Pancreas (tissue), 10 donors: ENCODE data around the gene SCRN1. TPM values are rescaled to one million over a fixed set of nuclear protein-coding genes. Genes with fewer than 3 reads are reported as not detected.

Source experiments
- ATAC-seq, 4 donors: fragments of 200-7000 bp; cut with Tn5 transposase; one replicate each; pipeline versions ENCODE4 v1.8.0 to v1.9.1; 2020; ENCODE audit warnings: mild to moderate bottlenecking in 4 of 4, moderate library complexity in 4 of 4
- DNase-seq, 6 donors: peaks; one replicate each; pipeline ENCODE4 v3.0.0-alpha.2; 2020
- FAIRE-seq: peaks from 2 replicates; lab custom pipeline; 2012; peaks lifted over from hg19 to GRCh38; lab: Jason Lieb, UNC
- H3K27ac ChIP-seq, 4 donors: fragments of 200-600 bp; sonication (generic); 1 replicate in 3 of 4; 2 replicates in 1 of 4; pipeline versions ENCODE4 v1.5.0 to v1.8.0; 2020
- H3K27me3 ChIP-seq, 4 donors: fragments of 200-600 bp; one replicate each; pipeline ENCODE4 v1.8.0; 2021
- H3K36me3 ChIP-seq, 3 donors: fragments of 200-600 bp; sonication (generic) in 1 of 3; one replicate each; pipeline versions ENCODE4 v1.5.0 to v1.8.0; 2020 to 2021
- H3K4me1 ChIP-seq, 3 donors: fragments of 200-600 bp; one replicate each; pipeline ENCODE4 v1.8.0; 2021
- H3K4me3 ChIP-seq, 4 donors: fragments of 200-600 bp; sonication (generic) in 2 of 4; one replicate each; pipeline versions ENCODE4 v1.5.0 to v1.8.0; 2020 to 2021
- H3K9me3 ChIP-seq, 4 donors: fragments of 200-600 bp; one replicate each; pipeline ENCODE4 v1.8.0; 2021
- CTCF ChIP-seq, 4 donors: fragments of 200-600 bp; sonication (generic) in 3 of 4; IDR thresholded peaks; one replicate each; pipeline versions ENCODE4 v1.5.0 to v1.8.0; 2021; ENCODE audit warnings: antibody characterized with exemption in 4 of 4
- WGBS, 2 donors: extraction: QIAGEN DNeasy Blood & Tissue Kit; methylation state at CpG; one replicate each; pipeline ENCODE4 v1.1.7; 2013; 5-methylcytosine and 5-hydroxymethylcytosine counted together
- intact Hi-C, 3 donors: fragments of 100-400 bp; cut with DNase I; formaldehyde crosslinking; loops; one replicate each; pipeline versions ENCODE4 v1.11.1 to v1.14.2; 2022
- polyA plus RNA-seq, 2 donors: library from polyadenylated mRNA; stranded (reverse); fragments of 200-250 nt; gene quantifications; one replicate each; pipeline ENCODE4 v1.2.3, GENCODE V29; 2013
- total RNA-seq, 6 donors: library from RNA; stranded (reverse); fragmentation: NEBNext Ultra II Directional in 4 of 6; extraction: Animal tissue kit (Norgen Biotek cat#: 25700) in 4 of 6; gene quantifications; one replicate each; pipeline versions ENCODE4 v1.2.1 to v1.2.4, GENCODE V29; 2021 to 2023
- donor health status: healthy with polysubstance abuse.
- donor health status: DM: no; HTN: no; CAD: no; lungs with moderate emphysema.
- donor health status: DM: no; HTN: no; CAD: no.
- donor health status: control.
- donor health status: control.
- donor health status: Bipolar disorder and iron deficiency.
- donor health status: DM: yes; HTN: yes; CAD: no.
- donor health status: DM: no; HTN: no; CAD: no.
- donor health status: DM: no; HTN: no; CAD: no.
- donor health status: DM: yes; HTN: yes; CAD: no.

The SCRN1 gene
- total and polyA plus RNA-seq, 8 donors: 7.7 to 48.0 (median 32.3) TPM

- 64 to 68% methylated on average over 4 of the region's 4 CpGs for WGBS, 2 donors
- H3K27ac ChIP-seq: no peak overlapping the region
- no peaks in the 10 kb centered on the region for H3K9me3 ChIP-seq
- H3K36me3 ChIP-seq: no peaks in the 10 kb centered on the region
- TF ChIP-seq CTCF (IDR thresholded peaks at IDR 0.05): no peak
- intact Hi-C loops: no loop called here
- H3K4me1 ChIP-seq: peaks cover 0 to 15% (median 8%) of the 10 kb centered on the region in 3 donors
- no peaks in the 10 kb centered on the region for H3K27me3 ChIP-seq
- no peak for ATAC-seq
- FAIRE-seq: no peak
- no peak overlapping the region for H3K4me3 ChIP-seq
- DNase-seq: no peak
Measured at GRCh38 chr7:29990931-29991330, 1.3 kb upstream of the SCRN1 start.

- peak; percentile 25 to 83 (median 54) for DNase-seq
- ATAC-seq: peak; percentile 60 to 71 (median 62)
- TF ChIP-seq CTCF (IDR thresholded peaks at IDR 0.05): no peak
- FAIRE-seq: no peak
- Histone ChIP-seq H3K4me1 (peaks cover 0 to 15% (median 8%) of the 10 kb centered on the region in 3 donors), H3K27me3 (no peaks in the 10 kb centered on the region), H3K36me3 (no peaks in the 10 kb centered on the region), H3K9me3 (no peaks in the 10 kb centered on the region), H3K4me3 (peak overlapping the region; percentile 69 to 96 (median 88)), H3K27ac (peak overlapping the region; percentile 87 to 97 (median 93))
- intact Hi-C loops: no loop called here
- WGBS, 2 donors: 7 to 11% methylated on average over 50 to 75 of the region's 75 CpGs
Measured at GRCh38 chr7:29988424-29989256, 961 bp downstream of the SCRN1 start.

- peak in 3 of 6 donors; percentile 7 to 32 (median 28) for DNase-seq
- WGBS, 2 donors: 53 to 55% methylated on average over 8 of the region's 8 CpGs
- Histone ChIP-seq H3K36me3 (no peaks in the 10 kb centered on the region), H3K9me3 (no peaks in the 10 kb centered on the region), H3K4me1 (peaks cover 0 to 15% (median 8%) of the 10 kb centered on the region in 3 donors), H3K27ac (peak overlapping the region; percentile 87 to 97 (median 93)), H3K4me3 (peak overlapping the region in 2 of 4 donors; percentile 94 to 96), H3K27me3 (no peaks in the 10 kb centered on the region)
- no peak for TF ChIP-seq CTCF (IDR thresholded peaks at IDR 0.05)
- intact Hi-C loops: no loop called here
- ATAC-seq: peak; percentile 24 to 58 (median 34)
- FAIRE-seq: no peak
Measured at GRCh38 chr7:29987811-29988317, 1.7 kb downstream of the SCRN1 start.

- TF ChIP-seq CTCF (IDR thresholded peaks at IDR 0.05): no peak
- Histone ChIP-seq H3K36me3 (no peaks in the 10 kb centered on the region), H3K4me3 (no peak overlapping the region), H3K27me3 (no peaks in the 10 kb centered on the region), H3K27ac (peak overlapping the region; percentile 87 to 97 (median 93)), H3K4me1 (peaks cover 0 to 15% (median 8%) of the 10 kb centered on the region in 3 donors), H3K9me3 (no peaks in the 10 kb centered on the region)
- DNase-seq (no peak), FAIRE-seq (no peak), ATAC-seq (peak; percentile 10 to 38 (median 22))
- 20 to 26% methylated on average over 2 of the region's 2 CpGs for WGBS, 2 donors
- intact Hi-C loops: no loop called here
Measured at GRCh38 chr7:29987083-29987482, 2.5 kb downstream of the SCRN1 start.

- Histone ChIP-seq H3K36me3 (no peaks in the 10 kb centered on the region), H3K27me3 (no peaks in the 10 kb centered on the region), H3K9me3 (no peaks in the 10 kb centered on the region), H3K4me3 (no peak overlapping the region), H3K4me1 (peaks cover 5 to 29% (median 7%) of the 10 kb centered on the region in 3 donors), H3K27ac (no peak overlapping the region)
- DNase-seq (no peak), FAIRE-seq (no peak), ATAC-seq (no peak)
- intact Hi-C loops: no loop called here
- TF ChIP-seq CTCF (IDR thresholded peaks at IDR 0.05): no peak
Measured at GRCh38 chr7:29980151-29980550, 9.4 kb downstream of the SCRN1 start.
